HG02885 (cell line): ENCODE results near the gene MAP4K4.

ENCODE experiments used
- ATAC-seq: cut with Tn5 transposase; IDR thresholded peaks from one replicate; pipeline ENCODE4 v1.9.1; 2021; ENCODE audit warnings: mild to moderate bottlenecking; ENCODE audit not compliant: unreplicated experiment, poor library complexity

Gene MAP4K4

GRCh38 chr2:101697124-101698013 lies at the start of gene MAP4K4:
Gene MAP4K4 (plus strand): TSS chr2:101697707. CDS start chr2:101698081, 374 bp downstream.
- ATAC-seq, result peak; percentile 73

GRCh38 chr2:101653469-101653868 lies 44.0 kb upstream of the MAP4K4 start:
- ATAC-seq, result no peak

- ATAC-seq, result no peak
Measured at GRCh38 chr2:101655702-101656422, 41.6 kb upstream of the MAP4K4 start.

GRCh38 chr2:101657787-101658186 lies 39.7 kb upstream of the MAP4K4 start:
- no peak for ATAC-seq

- no peak for ATAC-seq
Measured at GRCh38 chr2:101658387-101658786, 39.1 kb upstream of the MAP4K4 start.

GRCh38 chr2:101665312-101665711 lies 32.2 kb upstream of the MAP4K4 start:
- ATAC-seq, result no peak

GRCh38 chr2:101667823-101668222 lies 29.7 kb upstream of the MAP4K4 start:
- no peak for ATAC-seq

GRCh38 chr2:101672047-101672446 lies 25.5 kb upstream of the MAP4K4 start:
- ATAC-seq, result no peak

GRCh38 chr2:101673920-101674319 lies 23.6 kb upstream of the MAP4K4 start:
- ATAC-seq, result no peak

GRCh38 chr2:101675512-101675911 lies 22.0 kb upstream of the MAP4K4 start:
- peak; percentile 59 for ATAC-seq

- ATAC-seq, result no peak
Measured at GRCh38 chr2:101676674-101677073, 20.8 kb upstream of the MAP4K4 start.

GRCh38 chr2:101677658-101678057 lies 19.8 kb upstream of the MAP4K4 start:
- no peak for ATAC-seq

- no peak for ATAC-seq
Measured at GRCh38 chr2:101678379-101678778, 19.1 kb upstream of the MAP4K4 start.

GRCh38 chr2:101679037-101679726 lies 18.3 kb upstream of the MAP4K4 start:
- no peak for ATAC-seq

- ATAC-seq, result no peak
Measured at GRCh38 chr2:101679801-101680487, 17.6 kb upstream of the MAP4K4 start.

- no peak for ATAC-seq
Measured at GRCh38 chr2:101682311-101682710, 15.2 kb upstream of the MAP4K4 start.

- no peak for ATAC-seq
Measured at GRCh38 chr2:101684313-101684712, 13.2 kb upstream of the MAP4K4 start.

- no peak for ATAC-seq
Measured at GRCh38 chr2:101688261-101688660, 9.2 kb upstream of the MAP4K4 start.

- no peak for ATAC-seq
Measured at GRCh38 chr2:101689114-101689825, 8.2 kb upstream of the MAP4K4 start.
